PFSK-1 (cell line): Measurements from ENCODE around the gene ZFP57.

Experiments used
- FOXP2 ChIP-seq: optimal IDR thresholded peaks from 2 replicates; pipeline ENCODE3; 2011; ENCODE audit warnings: borderline replicate concordance, control low read depth, inconsistent platforms; ENCODE audit not compliant: insufficient read depth; ENCODE audit errors: extremely low read length, extremely low read depth
- POLR2AphosphoS5 ChIP-seq: IDR thresholded peaks from 2 replicates; pipeline ENCODE4 v1.6.1; 2012; ENCODE audit warnings: low read depth, mild to moderate bottlenecking, control low read depth, low read length, moderate library complexity
- SIN3A ChIP-seq: IDR thresholded peaks from 2 replicates; pipeline ENCODE4 v1.6.1; 2012; ENCODE audit warnings: mild to moderate bottlenecking, low read length, moderate library complexity, borderline replicate concordance; ENCODE audit not compliant: insufficient read depth
- TAF1 ChIP-seq: IDR thresholded peaks from 2 replicates; pipeline ENCODE4 v1.6.1; 2012; ENCODE audit warnings: low read length, control low read depth, borderline replicate concordance; ENCODE audit not compliant: insufficient read depth
- TF ChIP-seq, protein P1 (sequence below), 2 experiments: IDR thresholded peaks; 2 replicates each; pipeline versions ENCODE4 v1.6.1 to v1.8.0; 2011 to 2012; ENCODE audit warnings: low read depth in 2 of 2, low read length in 2 of 2, control low read depth in 1 of 2, inconsistent platforms in 1 of 2, mild to moderate bottlenecking in 1 of 2, moderate library complexity in 1 of 2; ENCODE audit not compliant: insufficient read depth in 1 of 2

Gene ZFP57

GRCh38 chr6:29696147-29697125 is 15.5 kb upstream of the ZFP57 start:
- TF ChIP-seq FOXP2: no peak
- TF ChIP-seq SIN3A: no peak
- TF ChIP-seq, protein P1, sequence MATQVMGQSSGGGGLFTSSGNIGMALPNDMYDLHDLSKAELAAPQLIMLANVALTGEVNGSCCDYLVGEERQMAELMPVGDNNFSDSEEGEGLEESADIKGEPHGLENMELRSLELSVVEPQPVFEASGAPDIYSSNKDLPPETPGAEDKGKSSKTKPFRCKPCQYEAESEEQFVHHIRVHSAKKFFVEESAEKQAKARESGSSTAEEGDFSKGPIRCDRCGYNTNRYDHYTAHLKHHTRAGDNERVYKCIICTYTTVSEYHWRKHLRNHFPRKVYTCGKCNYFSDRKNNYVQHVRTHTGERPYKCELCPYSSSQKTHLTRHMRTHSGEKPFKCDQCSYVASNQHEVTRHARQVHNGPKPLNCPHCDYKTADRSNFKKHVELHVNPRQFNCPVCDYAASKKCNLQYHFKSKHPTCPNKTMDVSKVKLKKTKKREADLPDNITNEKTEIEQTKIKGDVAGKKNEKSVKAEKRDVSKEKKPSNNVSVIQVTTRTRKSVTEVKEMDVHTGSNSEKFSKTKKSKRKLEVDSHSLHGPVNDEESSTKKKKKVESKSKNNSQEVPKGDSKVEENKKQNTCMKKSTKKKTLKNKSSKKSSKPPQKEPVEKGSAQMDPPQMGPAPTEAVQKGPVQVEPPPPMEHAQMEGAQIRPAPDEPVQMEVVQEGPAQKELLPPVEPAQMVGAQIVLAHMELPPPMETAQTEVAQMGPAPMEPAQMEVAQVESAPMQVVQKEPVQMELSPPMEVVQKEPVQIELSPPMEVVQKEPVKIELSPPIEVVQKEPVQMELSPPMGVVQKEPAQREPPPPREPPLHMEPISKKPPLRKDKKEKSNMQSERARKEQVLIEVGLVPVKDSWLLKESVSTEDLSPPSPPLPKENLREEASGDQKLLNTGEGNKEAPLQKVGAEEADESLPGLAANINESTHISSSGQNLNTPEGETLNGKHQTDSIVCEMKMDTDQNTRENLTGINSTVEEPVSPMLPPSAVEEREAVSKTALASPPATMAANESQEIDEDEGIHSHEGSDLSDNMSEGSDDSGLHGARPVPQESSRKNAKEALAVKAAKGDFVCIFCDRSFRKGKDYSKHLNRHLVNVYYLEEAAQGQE (IDR thresholded peaks at IDR 0.05; ENCODE audit: insufficient read depth in 1 of 2, low read depth in 2 of 2, low read length in 2 of 2): no peak
- TF ChIP-seq TAF1: no peak

DNA sequence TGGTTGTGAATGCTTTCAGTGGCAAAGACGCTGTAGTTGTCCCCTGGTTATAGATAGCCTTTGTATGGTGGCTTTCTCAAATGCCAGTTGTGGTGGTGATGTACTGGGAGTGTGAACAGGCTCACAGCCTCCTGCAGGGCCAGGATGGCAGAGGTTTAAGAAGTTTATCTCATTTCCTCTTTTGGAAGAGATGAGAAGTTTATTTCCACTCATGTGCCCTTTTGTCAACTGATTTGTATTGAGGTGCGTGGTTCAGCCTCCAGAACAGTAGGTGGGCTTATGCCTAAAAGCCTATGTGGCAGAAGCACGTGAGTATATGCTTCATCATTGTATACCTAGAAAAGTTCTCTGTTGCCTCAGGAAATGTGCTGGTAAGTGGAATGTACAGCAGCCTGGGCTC is 13.7 kb upstream of the ZFP57 start:
- TF ChIP-seq SIN3A (no peak), FOXP2 (no peak), TAF1 (no peak), POLR2AphosphoS5 (no peak)
- TF ChIP-seq, protein P1 (IDR thresholded peaks at IDR 0.05; ENCODE audit: insufficient read depth in 1 of 2, low read depth in 2 of 2, low read length in 2 of 2): no peak

DNA sequence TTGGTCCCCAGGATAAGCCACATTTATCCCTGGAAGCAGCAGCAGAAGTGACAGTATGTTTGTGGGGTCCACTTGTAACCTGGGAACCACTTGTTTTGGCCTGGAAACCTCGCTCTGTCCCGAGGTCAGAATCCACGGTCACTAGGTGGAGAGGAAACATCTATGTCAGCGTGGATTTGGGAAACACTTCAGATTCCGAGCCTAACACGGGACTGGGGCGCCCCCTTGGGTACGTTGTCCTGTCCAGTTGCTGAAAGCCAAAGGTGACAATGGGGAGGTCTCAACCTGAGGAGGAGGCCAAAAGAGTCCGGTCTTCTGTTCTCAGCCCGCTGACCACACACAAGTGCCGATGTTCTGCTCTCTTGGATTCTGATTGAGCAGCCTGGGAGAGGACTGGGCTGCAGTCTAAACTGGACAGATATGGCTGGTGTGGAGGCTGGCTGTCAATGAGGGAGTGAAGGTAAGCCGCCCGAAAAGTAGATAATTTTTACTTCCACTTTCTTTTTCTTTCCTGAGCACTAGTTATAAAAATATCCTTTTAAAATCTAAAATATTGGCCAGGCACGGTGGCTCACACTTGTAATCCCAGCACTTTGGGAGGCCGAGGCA is 4.9 kb upstream of the ZFP57 start:
- TF ChIP-seq TAF1: no peak
- no peak for TF ChIP-seq SIN3A
- TF ChIP-seq, protein P1 (IDR thresholded peaks at IDR 0.05; ENCODE audit: insufficient read depth in 1 of 2, low read depth in 2 of 2, low read length in 2 of 2): no peak
- no peak for TF ChIP-seq FOXP2
- TF ChIP-seq POLR2AphosphoS5: no peak

DNA sequence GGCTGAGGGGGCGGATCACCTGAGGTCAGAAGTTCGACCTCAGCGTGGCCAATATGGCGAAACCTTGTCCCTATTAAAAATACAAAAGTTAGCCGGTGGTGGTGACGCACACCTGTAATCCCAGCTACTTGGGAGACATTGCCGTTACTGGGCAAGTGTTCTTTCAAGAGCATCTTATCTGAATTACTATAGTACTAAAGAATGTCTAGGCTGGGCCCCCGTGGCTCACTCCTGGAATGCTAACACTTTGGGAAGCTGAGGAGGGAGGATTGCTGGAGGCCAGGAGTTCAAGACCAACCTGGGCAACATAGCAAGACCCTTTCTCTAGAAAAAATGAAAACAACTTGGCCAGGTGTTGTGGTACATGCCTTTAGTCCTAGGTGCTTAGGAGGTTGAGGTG is 859 bp upstream of the ZFP57 start:
- TF ChIP-seq FOXP2 (no peak), POLR2AphosphoS5 (no peak), SIN3A (no peak), TAF1 (no peak)
- TF ChIP-seq, protein P1 (IDR thresholded peaks at IDR 0.05; ENCODE audit: insufficient read depth in 1 of 2, low read depth in 2 of 2, low read length in 2 of 2): no peak

GRCh38 chr6:29680416-29680815 is 536 bp downstream of the ZFP57 start:
- TF ChIP-seq TAF1 (no peak), POLR2AphosphoS5 (no peak), FOXP2 (no peak), SIN3A (no peak)
- TF ChIP-seq, protein P1 (IDR thresholded peaks at IDR 0.05; ENCODE audit: insufficient read depth in 1 of 2, low read depth in 2 of 2, low read length in 2 of 2): no peak
